ENCODE data around the gene FOXE1. TPM values are rescaled to one million over a fixed set of nuclear protein-coding genes. Genes with fewer than 3 reads are reported as not detected.

Gene FOXE1
- polyA plus RNA-seq, 1 of the 3 experiments (the other 2 are of a cell fraction): 0.03 TPM

- no peaks in the 10 kb centered on the region for H3K9me3 ChIP-seq
- no peaks in the 10 kb centered on the region for H3K9me2 ChIP-seq
- POLR2A ChIA-PET: no interaction called here
- CTCF ChIA-PET: interaction anchor here (0.6 to 1.2 kb wide), 2 partner anchors 27 to 69 kb away, joined by 3 read pairs; no protein-coding TSS in a partner anchor
- DNase-seq: no peak
- H3K79me2 ChIP-seq (ENCODE audit: insufficient read depth): no peaks in the 10 kb centered on the region
- H4K20me1 ChIP-seq (ENCODE audit: insufficient read depth): no peaks in the 10 kb centered on the region
- no peak overlapping the region for H3K4me3 ChIP-seq (ENCODE audit: low read depth in 2 of 2, low read length in 1 of 2)
- no peaks in the 10 kb centered on the region for H3K27me3 ChIP-seq (ENCODE audit: insufficient read depth)
- H3K36me3 ChIP-seq (replicated peaks in 1 of 2; ENCODE audit: control insufficient read depth in 1 of 2, insufficient read depth in 2 of 2, low read length in 1 of 2): no peaks in the 10 kb centered on the region
- no peak overlapping the region for H3K4me2 ChIP-seq
- H3K4me1 ChIP-seq (ENCODE audit: control insufficient read depth in 1 of 2, insufficient read depth in 2 of 2, low read depth in 1 of 2, low read length in 1 of 2): peaks cover 0 to 3% of the 10 kb centered on the region in 2 experiments; a peak in 1 of 4 replicates
- no peak overlapping the region for H3K9ac ChIP-seq
- H2AFZ ChIP-seq (ENCODE audit: low read depth): no peak overlapping the region
- WGBS (ENCODE audit: low lambda C conversion rate): 55% methylated on average over 6 of the region's 6 CpGs
- H3F3A ChIP-seq (replicated peaks; ENCODE audit: insufficient read depth): peaks cover 20% of the 10 kb centered on the region
- no peak for TF ChIP-seq FOXJ3 (CRISPR knock-in tag; IDR thresholded peaks at IDR 0.05)
- TF ChIP-seq TCF12 (IDR thresholded peaks at IDR 0.05): no peak
- TF ChIP-seq, protein P1, sequence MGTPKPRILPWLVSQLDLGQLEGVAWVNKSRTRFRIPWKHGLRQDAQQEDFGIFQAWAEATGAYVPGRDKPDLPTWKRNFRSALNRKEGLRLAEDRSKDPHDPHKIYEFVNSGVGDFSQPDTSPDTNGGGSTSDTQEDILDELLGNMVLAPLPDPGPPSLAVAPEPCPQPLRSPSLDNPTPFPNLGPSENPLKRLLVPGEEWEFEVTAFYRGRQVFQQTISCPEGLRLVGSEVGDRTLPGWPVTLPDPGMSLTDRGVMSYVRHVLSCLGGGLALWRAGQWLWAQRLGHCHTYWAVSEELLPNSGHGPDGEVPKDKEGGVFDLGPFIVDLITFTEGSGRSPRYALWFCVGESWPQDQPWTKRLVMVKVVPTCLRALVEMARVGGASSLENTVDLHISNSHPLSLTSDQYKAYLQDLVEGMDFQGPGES (IDR thresholded peaks at IDR 0.05; ENCODE audit: low read depth, low read length): no peak
- TF ChIP-seq REST (IDR thresholded peaks at IDR 0.05; ENCODE audit: low read depth, low read length): no peak
- no peak for TF ChIP-seq CTCF (IDR thresholded peaks at IDR 0.05)
- TF ChIP-seq USF2 (IDR thresholded peaks at IDR 0.05; ENCODE audit: borderline replicate concordance, low read depth, low read length): no peak
- no peak for TF ChIP-seq MXI1 (IDR thresholded peaks at IDR 0.05; ENCODE audit: low read depth, low read length)
- TF ChIP-seq TEAD4 (IDR thresholded peaks at IDR 0.05; ENCODE audit: borderline replicate concordance, insufficient read depth): no peak
- TF ChIP-seq MEF2A (IDR thresholded peaks at IDR 0.05; ENCODE audit: borderline replicate concordance, low read depth): no peak
- no peak for TF ChIP-seq TAF1 (IDR thresholded peaks at IDR 0.05; ENCODE audit: borderline replicate concordance, low read depth, low read length)
- TF ChIP-seq SIN3A (IDR thresholded peaks at IDR 0.05; ENCODE audit: borderline replicate concordance, low read depth, low read length): no peak
- TF ChIP-seq FOSL2 (IDR thresholded peaks at IDR 0.05; ENCODE audit: borderline replicate concordance, low read depth): peak; percentile 63; the same call in 1 of the 2 replicates
- no peak for TF ChIP-seq NFIC (IDR thresholded peaks at IDR 0.05; ENCODE audit: borderline replicate concordance)
- no peak for TF ChIP-seq GATA2 (CRISPR knock-in tag; IDR thresholded peaks at IDR 0.05)
- TF ChIP-seq JUND (IDR thresholded peaks at IDR 0.05): peak; percentile 27; the same call in 1 of the 2 replicates
- no peak for TF ChIP-seq GABPA (IDR thresholded peaks at IDR 0.05; ENCODE audit: low read depth)
- no peak for TF ChIP-seq CHD2 (IDR thresholded peaks at IDR 0.05; ENCODE audit: low read length, partially characterized antibody)
- no peak overlapping the region for H3K27ac ChIP-seq (ENCODE audit: low read depth in 2 of 2, low read length in 1 of 2)
Observed at GRCh38 chr9:97873882-97874281, 20.9 kb downstream of the FOXE1 start.

All from SK-N-SH (cell line).